ENCODE measurements around the gene TMEM132A. TPM values are rescaled to one million over a fixed set of nuclear protein-coding genes. Genes with fewer than 3 reads are reported as not detected.

Gene TMEM132A
- total RNA-seq, 6 experiments from 2014 or later = 23.8 to 32.2 (median 26.9) TPM

DNA sequence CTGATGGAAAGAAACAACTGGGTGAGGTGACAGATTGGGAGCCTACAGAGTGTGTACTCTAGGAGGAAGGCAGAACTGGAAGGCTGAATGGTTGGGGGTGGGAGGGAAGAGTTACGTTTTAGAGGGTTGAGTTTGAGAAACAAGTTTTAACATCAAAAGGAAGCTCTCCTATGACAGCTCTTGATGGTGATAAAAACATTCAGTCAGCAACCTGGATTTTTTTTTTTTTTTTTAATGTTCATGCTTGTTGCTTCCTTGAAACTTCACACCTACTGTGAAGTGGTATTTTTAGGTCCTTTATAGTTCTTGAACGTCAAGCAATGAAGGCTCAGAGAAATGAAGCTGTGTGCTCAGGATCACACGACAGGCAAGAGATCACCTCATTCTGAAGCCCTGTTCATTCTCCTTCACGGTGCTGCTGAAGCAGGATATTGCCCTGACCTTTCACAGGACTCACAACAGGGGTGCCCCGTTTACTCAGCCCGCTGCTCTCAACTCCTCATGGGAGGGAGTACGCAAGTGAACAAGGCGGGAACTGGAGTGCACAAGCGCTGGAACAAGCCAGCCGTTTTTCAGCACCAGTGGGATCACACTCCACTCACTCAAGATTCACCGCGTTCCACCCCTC lies 11.9 kb upstream of the TMEM132A start:
- DNase-seq = no peak
- TF ChIP-seq, protein P1, sequence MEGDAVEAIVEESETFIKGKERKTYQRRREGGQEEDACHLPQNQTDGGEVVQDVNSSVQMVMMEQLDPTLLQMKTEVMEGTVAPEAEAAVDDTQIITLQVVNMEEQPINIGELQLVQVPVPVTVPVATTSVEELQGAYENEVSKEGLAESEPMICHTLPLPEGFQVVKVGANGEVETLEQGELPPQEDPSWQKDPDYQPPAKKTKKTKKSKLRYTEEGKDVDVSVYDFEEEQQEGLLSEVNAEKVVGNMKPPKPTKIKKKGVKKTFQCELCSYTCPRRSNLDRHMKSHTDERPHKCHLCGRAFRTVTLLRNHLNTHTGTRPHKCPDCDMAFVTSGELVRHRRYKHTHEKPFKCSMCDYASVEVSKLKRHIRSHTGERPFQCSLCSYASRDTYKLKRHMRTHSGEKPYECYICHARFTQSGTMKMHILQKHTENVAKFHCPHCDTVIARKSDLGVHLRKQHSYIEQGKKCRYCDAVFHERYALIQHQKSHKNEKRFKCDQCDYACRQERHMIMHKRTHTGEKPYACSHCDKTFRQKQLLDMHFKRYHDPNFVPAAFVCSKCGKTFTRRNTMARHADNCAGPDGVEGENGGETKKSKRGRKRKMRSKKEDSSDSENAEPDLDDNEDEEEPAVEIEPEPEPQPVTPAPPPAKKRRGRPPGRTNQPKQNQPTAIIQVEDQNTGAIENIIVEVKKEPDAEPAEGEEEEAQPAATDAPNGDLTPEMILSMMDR (IDR thresholded peaks at IDR 0.05) = no peak
- no peak overlapping the region for H3K27ac Mint-ChIP-seq
- H3K36me3 Mint-ChIP-seq (ENCODE audit: low read depth) = no peaks in the 10 kb centered on the region
- H3K9me3 Mint-ChIP-seq = no peaks in the 10 kb centered on the region
- peaks cover 15% of the 10 kb centered on the region for H3K27me3 Mint-ChIP-seq (ENCODE audit: insufficient read depth)
- H3K4me3 Mint-ChIP-seq = no peak overlapping the region
- H3K4me1 Mint-ChIP-seq (ENCODE audit: low read depth) = peaks cover 40% of the 10 kb centered on the region

DNA sequence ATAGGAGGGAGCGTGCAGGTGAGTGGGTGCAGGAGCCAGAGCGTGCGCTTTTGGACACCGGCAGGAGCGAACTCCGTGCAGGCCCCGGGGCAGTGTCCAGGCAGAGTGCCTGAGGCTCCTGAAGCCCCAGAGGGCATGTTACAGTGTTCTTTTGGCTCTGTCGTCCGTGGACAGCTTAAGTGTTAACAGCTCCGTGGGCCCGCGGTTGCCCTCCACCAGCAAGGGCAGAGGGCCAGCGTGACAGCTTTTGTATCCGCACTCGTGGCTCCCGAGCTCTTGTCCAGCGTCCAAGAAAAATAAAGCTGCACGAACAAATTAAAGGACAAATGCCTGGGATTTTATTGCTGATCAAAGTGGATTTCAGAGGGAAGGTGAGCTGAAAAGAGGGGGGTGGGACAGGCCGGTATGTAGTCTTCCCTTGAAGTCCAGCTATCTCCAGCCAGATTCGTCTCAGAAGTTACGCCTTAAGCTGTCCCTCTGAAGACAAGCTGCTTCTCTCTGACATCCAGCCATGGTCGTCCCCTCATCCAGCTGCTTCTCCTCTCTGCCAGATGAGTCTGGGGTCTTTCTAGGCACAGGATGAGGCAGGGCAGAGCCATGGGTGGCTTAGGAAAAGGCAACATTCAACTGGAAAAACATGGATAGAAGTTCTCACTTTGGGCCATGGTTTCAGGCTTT lies 11.3 kb upstream of the TMEM132A start:
- Mint-ChIP-seq H3K36me3 (ENCODE audit: low read depth) (no peaks in the 10 kb centered on the region), H3K27ac (no peak overlapping the region), H3K27me3 (ENCODE audit: insufficient read depth) (peaks cover 14% of the 10 kb centered on the region), H3K4me1 (ENCODE audit: low read depth) (peaks cover 40% of the 10 kb centered on the region), H3K4me3 (peak overlapping the region; percentile 95), H3K9me3 (no peaks in the 10 kb centered on the region)
- no peak for DNase-seq
- TF ChIP-seq, protein P1 (IDR thresholded peaks at IDR 0.05) = no peak

DNA sequence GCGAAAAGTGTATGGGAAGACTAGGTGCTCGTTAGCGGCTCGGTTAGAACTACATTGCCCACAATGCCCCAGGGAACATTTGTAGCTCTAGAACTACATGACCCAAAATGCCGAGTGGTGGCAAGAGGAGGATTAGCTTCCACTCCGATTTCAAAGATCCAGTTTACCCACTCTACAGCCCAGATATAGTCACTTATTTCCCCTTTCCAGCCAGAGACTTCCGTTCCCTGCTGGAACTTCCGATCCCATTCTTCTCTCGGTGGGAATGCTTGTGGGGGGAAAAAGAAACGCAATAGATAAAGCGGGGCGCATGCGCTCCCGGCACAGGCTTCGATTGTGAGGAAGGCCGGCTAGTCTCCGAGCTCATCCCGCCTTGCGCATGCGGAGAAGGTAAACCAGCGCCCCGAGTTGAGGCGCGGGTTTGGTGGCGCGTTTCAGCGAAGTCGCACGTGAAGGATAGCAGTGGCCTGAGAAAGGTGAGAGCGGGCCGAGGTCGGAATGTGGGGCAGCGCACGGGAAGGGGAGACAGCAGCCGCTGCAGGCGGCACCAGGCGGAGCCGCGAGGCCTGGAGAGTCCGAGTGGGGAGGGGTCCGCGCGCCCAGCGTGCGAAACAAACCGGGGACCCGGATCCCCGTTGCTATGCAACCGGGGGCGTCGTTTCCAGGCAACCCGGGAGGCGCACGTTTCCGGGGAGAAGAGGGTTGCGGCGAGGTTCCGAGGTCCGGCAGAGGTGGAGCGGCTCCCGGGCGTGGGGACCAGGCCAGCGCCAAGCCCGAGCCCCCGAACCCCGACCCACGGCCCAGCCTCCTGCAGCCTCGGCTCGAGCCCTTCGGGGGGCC lies 10.2 kb upstream of the TMEM132A start, which contains the start of gene TMEM109:
TMEM109 (plus strand) TSS at position 366 of the 840 bp plus-strand sequence. CDS start 5,536 bp downstream, outside the sequence.
- H3K36me3 Mint-ChIP-seq (ENCODE audit: low read depth) = no peaks in the 10 kb centered on the region
- peak; percentile 80 for DNase-seq
- H3K4me1 Mint-ChIP-seq (ENCODE audit: low read depth) = peaks cover 51% of the 10 kb centered on the region
- peak within 1 kb of the TSS; percentile 98 for H3K27ac Mint-ChIP-seq
- peak within 1 kb of the TSS; percentile 95 for H3K4me3 Mint-ChIP-seq
- TF ChIP-seq, protein P1 (IDR thresholded peaks at IDR 0.05) = no peak
- H3K9me3 Mint-ChIP-seq = no peaks in the 10 kb centered on the region
- H3K27me3 Mint-ChIP-seq (ENCODE audit: insufficient read depth) = peaks cover 11% of the 10 kb centered on the region

DNA sequence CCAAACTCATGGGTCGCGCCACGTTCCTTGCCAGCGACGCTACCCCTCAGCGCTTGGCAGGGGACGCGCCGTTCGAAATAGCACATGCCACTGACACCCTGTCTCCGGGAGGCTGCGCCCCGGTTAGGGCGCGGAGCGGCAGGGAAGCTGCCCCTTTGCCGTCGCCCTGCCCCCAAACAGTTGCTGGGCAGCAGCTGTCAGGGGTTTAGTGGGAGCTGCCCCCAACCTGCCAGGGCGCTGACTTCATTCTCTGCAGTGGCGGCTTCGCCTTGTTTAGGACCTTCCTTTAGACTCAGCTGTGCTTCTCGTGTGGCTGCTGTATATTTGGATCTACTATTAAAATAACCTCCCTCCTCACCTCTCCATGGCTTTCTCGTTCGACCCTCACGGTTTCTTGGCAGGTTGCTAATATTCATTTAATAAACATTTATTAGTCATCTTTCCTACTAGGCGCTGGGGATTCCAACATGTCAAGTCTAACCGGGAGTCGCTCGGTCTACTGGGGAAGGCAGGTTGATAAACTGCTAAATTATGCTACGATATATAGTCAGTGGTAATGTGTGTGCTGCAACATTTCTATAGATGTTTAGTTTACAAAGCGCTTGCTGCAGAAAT lies 9.5 kb upstream of the TMEM132A start:
- Mint-ChIP-seq H3K4me1 (ENCODE audit: low read depth) (peaks cover 58% of the 10 kb centered on the region), H3K27ac (peak overlapping the region; percentile 73), H3K4me3 (peak overlapping the region; percentile 95), H3K27me3 (ENCODE audit: insufficient read depth) (peaks cover 5% of the 10 kb centered on the region), H3K9me3 (no peaks in the 10 kb centered on the region), H3K36me3 (ENCODE audit: low read depth) (no peaks in the 10 kb centered on the region)
- TF ChIP-seq, protein P1 (IDR thresholded peaks at IDR 0.05) = no peak
- no peak for DNase-seq

DNA sequence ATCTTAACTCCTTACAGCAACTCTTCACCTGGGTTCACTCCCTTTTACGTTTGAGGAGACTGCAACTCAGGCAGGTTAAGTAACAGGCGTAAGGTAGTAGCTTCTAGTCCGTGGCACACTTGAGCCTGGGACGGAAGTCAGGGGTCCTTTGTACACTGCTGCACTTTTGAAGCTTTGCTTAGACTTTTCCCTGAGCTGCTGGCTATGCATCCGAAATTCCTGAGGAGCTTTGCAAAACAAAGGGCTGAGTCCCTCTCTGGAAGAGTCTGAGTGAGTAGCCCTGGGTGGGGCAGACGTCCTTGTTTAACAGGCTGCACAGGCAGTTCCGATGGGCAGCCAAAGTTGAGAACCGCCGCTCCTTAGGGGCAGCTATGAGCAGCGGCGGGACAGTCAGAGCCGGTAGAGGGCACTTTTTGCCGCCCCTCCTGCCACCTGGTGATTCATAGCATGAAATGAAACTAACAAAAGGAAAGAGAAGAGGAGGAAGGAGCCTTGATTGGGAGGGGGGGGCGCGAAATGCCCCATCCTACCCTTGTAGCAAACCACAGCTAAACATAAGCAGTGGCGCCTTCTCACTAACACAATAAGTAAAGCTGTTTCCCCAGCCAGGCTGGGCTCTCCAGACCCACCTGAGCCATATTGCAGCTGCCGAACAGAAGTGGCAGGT lies 8.9 kb upstream of the TMEM132A start:
- peak overlapping the region; percentile 95 for H3K4me3 Mint-ChIP-seq
- peak; percentile 65 for DNase-seq
- H3K4me1 Mint-ChIP-seq (ENCODE audit: low read depth) = peaks cover 60% of the 10 kb centered on the region
- H3K9me3 Mint-ChIP-seq = no peaks in the 10 kb centered on the region
- H3K27me3 Mint-ChIP-seq (ENCODE audit: insufficient read depth) = peaks cover 2% of the 10 kb centered on the region
- H3K27ac Mint-ChIP-seq = peak overlapping the region; percentile 73
- peaks cover 2% of the 10 kb centered on the region; the same call in 1 of the 2 replicates for H3K36me3 Mint-ChIP-seq (ENCODE audit: low read depth)
- TF ChIP-seq, protein P1 (IDR thresholded peaks at IDR 0.05) = peak; percentile 62

Data from HFFc6 (cell line).